Measurements from ENCODE around the gene DNASE1L3. TPM values are rescaled to one million over a fixed set of nuclear protein-coding genes. Genes with fewer than 3 reads are reported as not detected.
"Not testable (repeated sequence)": the region's sequence is repeated elsewhere in the genome, so short reads cannot be mapped to it uniquely, and the experiment has no call there.

The DNASE1L3 gene, protein sequence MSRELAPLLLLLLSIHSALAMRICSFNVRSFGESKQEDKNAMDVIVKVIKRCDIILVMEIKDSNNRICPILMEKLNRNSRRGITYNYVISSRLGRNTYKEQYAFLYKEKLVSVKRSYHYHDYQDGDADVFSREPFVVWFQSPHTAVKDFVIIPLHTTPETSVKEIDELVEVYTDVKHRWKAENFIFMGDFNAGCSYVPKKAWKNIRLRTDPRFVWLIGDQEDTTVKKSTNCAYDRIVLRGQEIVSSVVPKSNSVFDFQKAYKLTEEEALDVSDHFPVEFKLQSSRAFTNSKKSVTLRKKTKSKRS
- not detected in 2 replicates for total RNA-seq (2014; rRNA removed; shearing (Covaris generic))

DNA sequence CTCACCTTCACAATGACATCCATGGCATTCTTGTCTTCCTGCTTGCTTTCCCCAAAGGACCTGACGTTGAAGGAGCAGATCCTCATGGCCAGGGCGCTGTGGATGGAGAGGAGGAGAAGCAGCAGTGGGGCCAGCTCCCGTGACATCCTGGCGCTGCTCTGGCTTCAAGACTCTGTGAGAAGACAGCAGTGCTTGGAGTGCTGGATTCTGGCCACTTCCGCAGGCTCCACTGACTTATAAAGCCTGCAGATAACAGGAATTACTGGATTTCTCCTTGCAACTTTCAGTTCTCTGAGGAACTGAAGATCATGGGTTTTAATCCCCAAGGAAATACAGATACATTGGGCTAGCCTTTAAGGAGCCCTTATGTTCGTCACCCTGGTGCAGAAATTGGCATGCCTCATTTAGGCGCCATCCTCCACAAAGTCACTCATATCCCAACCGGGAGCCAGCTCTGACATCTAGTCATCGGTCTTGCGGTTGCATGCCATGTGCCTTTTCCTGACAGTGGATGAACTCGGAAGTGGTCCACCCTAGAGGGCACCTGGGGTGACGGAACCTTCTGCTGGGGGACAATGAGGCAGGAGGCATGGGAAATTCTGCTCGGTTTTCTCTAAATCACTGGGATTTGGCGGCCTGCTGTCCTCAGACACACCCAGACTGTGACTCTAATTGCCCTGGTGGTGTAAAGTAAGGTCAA is at the start of gene DNASE1L3:
DNASE1L3 (minus strand) TSS at position 212 of the 700 bp plus-strand sequence; CDS start at position 146, 66 bp downstream.
- DNase-seq: no peak
- Histone ChIP-seq H3K36me3 (replicated peaks; ENCODE audit: control insufficient read depth, insufficient read depth, low read length) (no peaks in the 10 kb centered on the region), H3K4me3 (ENCODE audit: insufficient read depth, low read depth, low read length) (no peak within 1 kb of the TSS), H3K27me3 (ENCODE audit: control insufficient read depth, insufficient read depth, low read length) (no peaks in the 10 kb centered on the region)

GRCh38 chr3:58260261-58260731 is 49.5 kb upstream of the DNASE1L3 start:
- Histone ChIP-seq H3K27me3 (ENCODE audit: control insufficient read depth, insufficient read depth, low read length) (no peaks in the 10 kb centered on the region), H3K36me3 (replicated peaks; ENCODE audit: control insufficient read depth, insufficient read depth, low read length) (no peaks in the 10 kb centered on the region), H3K4me3 (ENCODE audit: insufficient read depth, low read depth, low read length) (no peak overlapping the region)
- DNase-seq: no peak

DNA sequence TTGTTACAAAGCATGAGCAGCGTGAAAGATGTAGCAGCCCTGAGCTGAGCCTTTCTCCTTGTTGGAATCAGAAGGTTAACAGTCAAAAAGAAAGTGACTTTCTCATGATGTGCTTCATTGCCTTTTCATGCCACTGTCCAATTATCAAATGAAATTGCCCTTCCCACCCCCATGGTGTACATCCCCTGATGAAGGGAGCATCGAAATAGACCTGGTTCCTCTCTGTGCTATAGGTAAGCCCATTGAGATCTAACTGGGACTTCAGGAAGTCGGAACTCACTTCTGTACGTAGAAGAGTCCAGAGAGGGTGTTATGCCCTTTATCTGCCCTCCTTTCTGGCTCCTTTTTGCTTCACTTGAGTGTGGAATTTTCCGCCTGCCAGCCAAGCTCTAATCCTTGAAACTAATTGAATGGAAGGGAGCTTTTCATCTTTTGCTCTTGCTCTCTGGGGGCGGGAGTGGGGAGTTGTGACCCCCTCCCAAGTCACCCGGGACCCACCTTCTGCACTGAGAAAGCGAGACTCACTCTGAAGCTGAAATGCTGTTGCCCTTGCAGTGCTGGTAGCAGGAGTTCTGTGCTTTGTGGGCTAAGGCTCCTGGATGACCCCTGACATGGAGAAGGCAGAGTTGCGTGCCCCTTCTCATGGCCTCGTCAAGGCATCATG is 47.8 kb upstream of the DNASE1L3 start:
- no peaks in the 10 kb centered on the region for H3K36me3 ChIP-seq (replicated peaks; ENCODE audit: control insufficient read depth, insufficient read depth, low read length)
- no peak for DNase-seq
- H3K27me3 ChIP-seq (ENCODE audit: control insufficient read depth, insufficient read depth, low read length): no peaks in the 10 kb centered on the region
- H3K4me3 ChIP-seq (ENCODE audit: insufficient read depth, low read depth, low read length): no peak overlapping the region

DNA sequence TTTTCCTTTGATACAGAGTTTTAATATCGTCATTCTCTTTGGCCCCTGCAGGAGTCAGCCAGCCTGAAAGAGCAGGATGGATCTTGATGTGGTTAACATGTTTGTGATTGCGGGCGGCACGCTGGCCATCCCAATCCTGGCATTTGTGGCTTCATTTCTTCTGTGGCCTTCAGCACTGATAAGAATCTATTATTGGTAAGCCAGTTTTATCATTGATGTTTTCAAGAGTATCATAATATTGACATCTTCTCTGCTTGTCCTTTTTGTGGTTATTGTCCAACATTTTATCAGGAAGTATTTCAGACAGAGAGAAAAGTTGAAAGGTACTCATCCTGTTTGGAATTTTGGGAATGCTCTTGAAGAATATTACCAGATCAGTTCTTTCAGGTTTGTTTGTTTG is 45.7 kb upstream of the DNASE1L3 start:
- DNase-seq: no peak
- H3K27me3 ChIP-seq (ENCODE audit: control insufficient read depth, insufficient read depth, low read length): no peaks in the 10 kb centered on the region
- no peaks in the 10 kb centered on the region for H3K36me3 ChIP-seq (replicated peaks; ENCODE audit: control insufficient read depth, insufficient read depth, low read length)
- H3K4me3 ChIP-seq (ENCODE audit: insufficient read depth, low read depth, low read length): no peak overlapping the region

DNA sequence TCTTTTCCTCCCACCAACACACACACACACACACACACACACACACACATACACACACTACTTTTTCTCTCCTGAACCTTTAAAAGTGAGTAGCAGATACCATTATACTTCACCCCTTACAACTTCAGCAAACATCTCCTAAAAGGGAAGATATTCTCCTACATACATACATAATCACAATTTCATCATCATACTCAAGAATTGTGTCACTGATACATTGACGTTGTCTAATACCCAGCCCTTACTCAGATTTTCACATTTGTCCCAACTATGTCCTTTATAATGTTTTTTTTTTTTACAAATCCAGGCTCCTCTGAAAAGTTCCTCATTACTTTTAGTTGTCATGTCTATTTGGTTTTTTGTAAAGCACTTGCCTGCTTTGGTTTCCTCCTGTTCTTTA is 45.3 kb upstream of the DNASE1L3 start:
- Histone ChIP-seq H3K27me3 (ENCODE audit: control insufficient read depth, insufficient read depth, low read length) (no peaks in the 10 kb centered on the region), H3K36me3 (replicated peaks; ENCODE audit: control insufficient read depth, insufficient read depth, low read length) (no peaks in the 10 kb centered on the region)
- DNase-seq: no peak

GRCh38 chr3:58254144-58254543 is 43.4 kb upstream of the DNASE1L3 start:
- H3K27me3 ChIP-seq (ENCODE audit: control insufficient read depth, insufficient read depth, low read length): no peaks in the 10 kb centered on the region; the same call in 1 of the 2 replicates
- H3K4me3 ChIP-seq (ENCODE audit: insufficient read depth, low read depth, low read length): no peak overlapping the region
- H3K36me3 ChIP-seq (replicated peaks; ENCODE audit: control insufficient read depth, insufficient read depth, low read length): no peaks in the 10 kb centered on the region
- no peak for DNase-seq

More for the DNA sequence above, 45.3 kb upstream of the DNASE1L3 start:
- H3K4me3 ChIP-seq (ENCODE audit: insufficient read depth, low read depth, low read length): no peak overlapping the region

DNA sequence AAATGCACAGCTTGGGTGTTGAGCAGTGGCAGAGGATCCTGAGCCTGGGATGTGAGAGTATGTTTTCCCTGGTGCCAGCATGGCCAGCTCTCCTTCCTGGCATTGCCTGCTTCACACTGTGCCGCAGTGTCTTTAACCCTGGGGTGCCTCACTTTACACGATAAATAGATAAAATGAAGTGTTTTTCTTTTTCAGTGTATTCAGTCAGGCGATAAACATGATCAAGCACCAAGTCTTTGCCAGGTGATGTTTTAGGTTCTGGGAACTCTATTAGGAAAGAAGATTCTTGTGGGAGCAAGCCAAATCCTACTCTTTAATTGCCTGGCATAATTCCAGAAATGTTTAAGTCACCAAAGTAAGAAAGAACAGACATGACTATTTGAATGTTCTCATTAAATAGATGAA is 40.9 kb upstream of the DNASE1L3 start:
- no peak for DNase-seq
- Histone ChIP-seq H3K4me3 (ENCODE audit: insufficient read depth, low read depth, low read length) (no peak overlapping the region), H3K36me3 (replicated peaks; ENCODE audit: control insufficient read depth, insufficient read depth, low read length) (no peaks in the 10 kb centered on the region), H3K27me3 (ENCODE audit: control insufficient read depth, insufficient read depth, low read length) (no peaks in the 10 kb centered on the region; the same call in 1 of the 2 replicates)

- no peak for DNase-seq
- Histone ChIP-seq H3K4me3 (ENCODE audit: insufficient read depth, low read depth, low read length) (no peak overlapping the region), H3K36me3 (replicated peaks; ENCODE audit: control insufficient read depth, insufficient read depth, low read length) (no peaks in the 10 kb centered on the region), H3K27me3 (ENCODE audit: control insufficient read depth, insufficient read depth, low read length) (no peaks in the 10 kb centered on the region; the same call in 1 of the 2 replicates)
These were observed 39.4 kb upstream of the DNASE1L3 start for GRCh38 chr3:58250093-58250707.

DNA sequence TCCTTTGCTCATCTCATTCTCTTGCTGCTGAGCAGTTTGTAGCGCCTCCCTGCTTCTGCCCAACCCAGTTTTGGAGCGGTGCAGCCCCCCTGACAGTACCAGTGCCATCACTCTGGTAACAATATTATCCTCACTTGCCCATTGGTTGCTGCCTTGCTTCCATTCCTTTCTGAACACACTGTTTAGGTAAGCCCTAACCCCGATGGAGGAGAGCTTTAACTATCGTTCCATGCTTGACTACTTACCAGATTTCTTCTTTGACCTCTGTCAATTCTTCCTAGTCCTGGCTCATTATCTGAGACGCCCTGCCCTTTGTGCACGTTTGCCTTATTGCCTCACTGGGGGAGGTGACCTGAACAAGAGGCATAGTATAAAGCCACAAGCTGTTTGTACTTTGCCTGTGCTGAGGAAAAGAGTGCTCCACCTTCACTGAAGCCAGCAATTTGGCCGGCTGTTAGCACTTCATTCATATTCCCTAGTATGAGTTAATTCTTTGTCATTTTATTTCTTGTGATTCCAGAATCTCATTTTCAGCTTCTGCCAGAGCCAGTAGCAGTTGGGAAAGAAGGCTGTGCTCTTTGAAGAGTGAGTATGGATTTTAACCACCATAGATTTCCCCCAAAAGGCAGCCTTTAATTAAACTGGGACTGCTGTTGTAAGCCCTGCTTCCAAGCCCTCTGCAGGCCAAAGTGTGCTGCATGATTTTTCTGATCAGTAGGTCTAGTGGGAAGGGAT is 38.8 kb upstream of the DNASE1L3 start:
- DNase-seq: peak; percentile 16
- Histone ChIP-seq H3K4me3 (ENCODE audit: insufficient read depth, low read depth, low read length) (no peak overlapping the region), H3K27me3 (ENCODE audit: control insufficient read depth, insufficient read depth, low read length) (no peaks in the 10 kb centered on the region; the same call in 1 of the 2 replicates), H3K36me3 (replicated peaks; ENCODE audit: control insufficient read depth, insufficient read depth, low read length) (no peaks in the 10 kb centered on the region)

DNA sequence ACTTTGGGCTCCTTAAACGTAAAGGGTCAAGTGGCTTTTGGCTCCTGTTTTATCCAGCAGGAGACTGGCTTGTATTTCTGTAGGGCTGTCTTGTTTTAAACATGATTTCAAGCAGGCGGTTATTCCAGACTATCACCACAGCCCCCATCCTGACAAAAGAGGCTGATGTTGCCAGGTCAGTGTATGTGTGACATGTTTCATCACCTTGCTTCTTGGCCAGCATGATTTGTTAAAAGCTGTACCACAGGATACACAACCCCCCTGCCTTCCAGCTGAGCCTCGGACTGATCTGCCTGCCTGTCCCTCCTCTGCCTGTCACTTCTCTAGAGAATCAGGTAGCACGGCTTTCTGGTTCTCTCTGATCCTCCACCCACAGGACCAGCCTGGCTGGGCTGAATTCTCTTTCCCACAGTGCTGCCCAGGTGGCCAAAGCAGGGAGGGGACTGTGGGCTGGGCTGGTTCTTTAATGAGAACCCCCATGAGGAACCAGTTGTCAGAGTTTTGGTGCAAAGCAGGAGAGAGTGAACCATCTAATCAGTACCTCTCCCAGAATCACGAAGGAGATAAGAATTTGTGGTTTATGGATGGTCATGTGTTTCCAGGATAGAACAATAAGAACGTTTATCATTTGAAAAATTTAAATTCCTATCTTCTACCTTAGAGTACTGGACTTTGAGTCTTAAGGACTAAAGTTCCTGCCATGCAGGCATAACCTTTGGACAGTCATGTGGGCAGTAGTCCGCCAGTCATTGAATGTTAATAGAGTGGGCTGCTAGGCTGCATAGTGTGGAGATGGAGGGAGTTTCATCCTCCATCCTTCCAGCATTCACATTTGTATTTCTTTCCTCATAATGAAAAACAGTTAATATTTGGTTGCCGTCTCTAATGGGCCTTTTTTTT is 35.6 kb upstream of the DNASE1L3 start:
- no peaks in the 10 kb centered on the region for H3K36me3 ChIP-seq (replicated peaks; ENCODE audit: control insufficient read depth, insufficient read depth, low read length)
- H3K27me3 ChIP-seq (ENCODE audit: control insufficient read depth, insufficient read depth, low read length): no peaks in the 10 kb centered on the region; the same call in 1 of the 2 replicates
- DNase-seq: no peak
- H3K4me3 ChIP-seq (ENCODE audit: insufficient read depth, low read depth, low read length): no peak overlapping the region

- peaks cover 4% of the 10 kb centered on the region for H3K27me3 ChIP-seq (ENCODE audit: control insufficient read depth, insufficient read depth, low read length)
- no peaks in the 10 kb centered on the region for H3K36me3 ChIP-seq (replicated peaks; ENCODE audit: control insufficient read depth, insufficient read depth, low read length)
- H3K4me3 ChIP-seq (ENCODE audit: insufficient read depth, low read depth, low read length): no peak overlapping the region
- DNase-seq: no peak
These were observed 33.3 kb upstream of the DNASE1L3 start for GRCh38 chr3:58243976-58244585.

DNA sequence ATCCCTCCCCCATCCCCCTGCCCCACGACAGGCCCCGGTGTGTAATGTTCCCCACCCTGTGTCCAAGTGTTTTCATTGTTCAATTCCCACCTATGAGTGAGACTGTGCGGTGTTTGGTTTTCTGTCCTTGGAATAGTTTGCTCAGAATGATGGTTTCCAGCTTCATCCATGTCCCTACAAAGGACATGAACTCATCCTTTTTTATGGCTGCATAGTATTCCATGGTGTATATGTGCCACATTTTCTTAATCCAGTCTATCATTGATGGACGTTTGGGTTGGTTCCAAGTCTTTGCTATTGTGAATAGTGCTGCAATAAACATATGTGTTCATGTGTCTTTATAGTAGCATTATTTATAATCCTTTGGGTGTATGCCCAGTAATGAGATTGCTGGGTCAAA is 32.1 kb upstream of the DNASE1L3 start:
- not testable (repeated sequence) for DNase-seq; H3K36me3 ChIP-seq (replicated peaks; ENCODE audit: control insufficient read depth, insufficient read depth, low read length); H3K4me3 ChIP-seq (ENCODE audit: insufficient read depth, low read depth, low read length)
- peaks cover 15% of the 10 kb centered on the region for H3K27me3 ChIP-seq (ENCODE audit: control insufficient read depth, insufficient read depth, low read length)

DNA sequence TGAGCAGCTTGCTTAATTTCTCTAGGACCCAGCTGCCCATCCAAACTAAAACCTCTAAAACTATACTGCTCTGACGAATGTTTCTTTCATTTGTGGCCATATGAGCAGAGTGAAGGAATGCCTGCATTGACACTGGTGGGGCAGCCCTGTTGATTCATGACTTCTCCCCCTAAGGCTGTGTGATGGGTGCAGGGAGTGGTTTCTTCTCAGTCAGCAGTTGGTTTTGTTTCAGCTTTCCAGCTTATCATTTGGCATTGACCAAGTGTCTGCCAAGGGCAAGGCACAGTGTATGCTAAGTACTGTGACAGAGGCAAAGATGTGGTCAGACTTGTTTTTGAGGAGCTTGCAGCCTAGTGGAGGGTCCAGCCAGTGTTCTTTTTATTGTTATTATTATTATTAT is 31.6 kb upstream of the DNASE1L3 start:
- Histone ChIP-seq H3K27me3 (ENCODE audit: control insufficient read depth, insufficient read depth, low read length) (peaks cover 16% of the 10 kb centered on the region), H3K36me3 (replicated peaks; ENCODE audit: control insufficient read depth, insufficient read depth, low read length) (no peaks in the 10 kb centered on the region), H3K4me3 (ENCODE audit: insufficient read depth, low read depth, low read length) (no peak overlapping the region)
- DNase-seq: no peak
